Activated T-helper 1 cell treated with anti-CD3 and anti-CD28 coated beads, Interleukin-2, amount 50 U/mL, for 16 hours (primary cell): ENCODE measurements around the gene EP400.

Experiments used
- DNase-seq, 2 donors: peaks; one replicate each; pipeline ENCODE4 v3.0.0-alpha.2; 2020; ENCODE audit warnings: low read depth in 1 of 2, low spot score in 1 of 2

EP400 gene

DNA sequence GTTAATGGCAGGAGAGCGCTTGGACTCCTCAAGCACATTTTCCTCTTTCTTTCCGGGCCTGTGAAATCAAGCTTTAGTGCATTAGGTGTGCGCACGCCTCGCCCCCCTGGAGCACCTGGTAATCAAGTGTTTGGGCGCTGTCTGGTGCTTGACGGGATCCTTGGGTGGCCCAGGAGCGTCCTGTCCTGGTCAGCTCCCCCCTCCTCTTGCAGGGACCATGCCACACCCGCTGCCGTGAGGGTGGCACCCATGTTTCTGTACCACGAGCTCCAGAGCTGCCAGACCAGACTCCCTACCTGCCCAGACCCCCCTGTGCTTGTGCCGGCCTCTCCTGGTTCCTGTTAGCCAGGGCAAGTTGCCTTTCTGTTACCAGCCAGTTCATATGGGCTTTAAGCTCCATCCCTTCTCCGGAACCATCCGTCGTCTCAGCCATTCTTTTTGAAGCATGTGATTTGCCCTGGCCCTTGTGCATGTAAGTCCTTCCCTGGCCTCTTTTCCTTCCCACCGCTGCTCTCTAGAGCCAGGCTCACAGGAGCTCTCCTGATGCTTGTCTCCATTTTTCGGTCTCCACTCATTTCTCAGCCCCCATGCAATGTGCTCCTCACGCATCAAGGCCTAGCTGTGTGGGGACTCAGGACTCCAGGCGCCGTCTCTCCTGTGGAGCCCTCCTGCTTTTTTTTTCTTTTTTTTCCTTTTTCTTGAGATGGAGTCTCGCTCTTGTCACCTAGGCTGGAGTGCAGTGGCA, 66.1 kb downstream of the EP400 start:
- no peak for DNase-seq

DNA sequence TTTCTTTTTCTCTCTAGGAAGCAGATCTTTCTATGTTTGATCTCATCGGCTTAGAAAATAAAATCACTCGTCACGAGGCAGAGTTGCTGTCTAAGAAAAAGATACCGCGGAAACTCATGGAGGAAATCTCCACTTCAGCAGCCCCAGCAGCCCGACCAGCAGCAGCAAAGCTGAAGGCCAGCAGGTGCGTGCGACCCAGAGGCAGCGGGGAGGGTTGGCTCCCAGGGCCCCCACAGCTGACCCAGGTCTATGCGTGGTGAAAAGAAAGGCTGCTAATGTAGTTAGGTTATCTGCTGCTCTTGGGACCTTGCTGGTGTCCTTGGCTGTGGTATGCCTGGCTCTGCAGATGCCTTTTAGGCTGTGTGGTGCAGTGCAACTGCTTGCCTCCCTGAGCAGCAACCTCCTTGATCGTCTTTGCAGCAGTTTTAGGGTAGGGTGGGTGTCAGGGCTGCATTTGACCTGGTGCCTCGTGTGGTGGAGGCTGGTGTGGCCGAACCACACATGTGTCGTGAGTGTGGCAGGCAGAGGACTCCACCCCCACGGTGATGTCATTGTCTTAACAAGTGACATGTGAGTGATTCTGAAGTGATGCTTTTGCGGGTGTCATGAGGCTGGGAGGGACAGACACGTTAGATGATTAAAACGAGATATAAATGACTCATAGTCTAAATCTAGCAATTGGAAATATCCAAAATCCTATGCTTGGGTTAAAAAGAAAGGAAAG, 68.6 kb downstream of the EP400 start:
- DNase-seq, result no peak

DNA sequence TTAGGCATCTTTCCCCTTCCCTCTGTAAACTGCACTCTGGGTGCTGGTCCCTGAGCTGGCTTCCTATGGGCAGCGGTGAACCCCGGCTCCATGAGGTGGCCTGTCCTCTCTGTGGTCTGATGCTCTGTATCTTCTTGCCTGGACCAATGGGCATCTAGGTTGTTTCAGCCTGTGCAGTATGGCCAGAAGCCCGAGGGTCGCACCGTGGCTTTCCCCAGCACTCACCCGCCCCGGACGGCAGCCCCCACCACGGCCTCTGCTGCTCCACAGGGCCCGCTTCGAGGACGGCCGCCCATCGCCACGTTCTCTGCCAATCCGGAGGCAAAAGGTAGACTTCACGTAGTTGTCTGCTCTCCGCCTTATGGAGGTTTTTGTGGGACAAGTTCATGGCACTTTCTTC, 70.1 kb downstream of the EP400 start:
- DNase-seq, result no peak

DNA sequence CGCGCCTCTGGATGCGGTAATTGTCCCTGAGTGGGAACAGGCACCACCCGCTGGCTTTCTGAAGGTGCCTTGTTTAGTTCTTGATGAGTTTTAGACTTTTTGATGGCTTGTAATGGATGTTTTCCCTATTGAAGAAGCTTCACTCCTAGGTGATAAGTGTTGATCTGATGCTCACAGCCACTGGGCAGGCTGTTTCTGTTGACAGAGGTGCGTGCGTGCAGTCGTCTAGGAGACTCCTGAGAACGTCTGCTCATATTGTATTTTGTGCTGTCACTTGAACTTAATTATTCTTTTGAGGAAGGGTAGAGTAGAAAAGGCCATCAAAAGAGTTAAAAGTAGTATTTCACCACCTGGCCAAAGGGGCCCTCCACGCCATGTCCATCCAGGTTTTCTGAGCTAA, 70.5 kb downstream of the EP400 start:
- no peak for DNase-seq

DNA sequence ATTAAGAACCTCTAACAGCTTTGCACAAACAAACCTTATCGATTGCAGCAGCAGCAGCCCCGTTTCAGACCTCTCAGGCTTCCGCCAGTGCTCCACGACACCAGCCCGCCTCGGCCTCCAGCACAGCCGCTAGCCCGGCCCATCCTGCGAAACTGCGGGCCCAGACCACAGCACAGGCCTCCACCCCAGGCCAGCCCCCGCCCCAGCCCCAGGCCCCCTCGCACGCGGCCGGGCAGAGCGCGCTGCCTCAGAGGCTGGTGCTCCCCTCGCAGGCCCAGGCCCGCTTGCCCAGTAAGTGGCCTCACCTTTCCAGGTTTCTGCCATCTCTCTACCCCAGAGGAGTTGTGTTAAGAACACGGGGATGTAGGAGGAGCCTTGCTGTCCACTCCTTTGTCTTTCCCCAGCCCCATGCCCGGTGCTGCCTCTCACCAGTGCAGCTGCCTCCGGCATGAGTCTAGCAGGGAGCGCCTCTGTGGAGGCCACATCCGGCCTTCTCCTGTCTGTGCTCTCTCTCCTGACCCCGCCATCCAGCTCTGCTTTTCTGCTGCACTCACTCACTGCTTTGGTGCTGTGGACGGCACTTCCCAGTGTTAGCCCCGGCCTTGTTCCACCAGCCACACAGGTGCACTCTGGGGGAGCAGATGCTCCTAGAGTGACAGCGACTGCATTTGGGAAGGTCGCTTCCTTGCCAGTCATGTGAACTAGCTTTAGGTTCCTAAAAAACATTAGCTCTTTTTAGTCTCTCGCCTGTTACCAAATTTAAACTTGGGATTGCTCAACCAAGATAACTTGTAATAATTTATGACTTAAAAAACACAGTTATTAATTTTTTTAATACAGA, 71.5 kb downstream of the EP400 start:
- DNase-seq, result no peak

DNA sequence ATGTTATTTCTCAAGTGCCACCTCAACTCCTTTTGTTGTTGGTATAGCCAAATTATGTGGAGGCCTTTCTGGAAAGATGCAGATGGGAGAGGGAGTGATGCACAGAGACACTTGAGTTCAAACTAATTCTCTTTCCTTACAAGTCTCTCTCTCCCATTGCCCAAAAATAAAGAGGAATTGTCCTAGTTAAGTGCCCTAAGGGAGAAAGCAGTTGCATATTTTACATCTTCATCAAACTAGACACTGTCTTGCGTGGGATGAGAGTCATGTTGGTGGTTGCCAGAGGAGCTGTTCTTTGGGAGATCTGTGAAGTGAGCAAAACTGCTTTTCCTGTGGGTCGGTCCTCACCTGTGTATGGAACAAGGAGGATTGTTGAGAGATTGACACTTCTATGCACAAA, 72.2 kb downstream of the EP400 start:
- DNase-seq, result no peak

DNA sequence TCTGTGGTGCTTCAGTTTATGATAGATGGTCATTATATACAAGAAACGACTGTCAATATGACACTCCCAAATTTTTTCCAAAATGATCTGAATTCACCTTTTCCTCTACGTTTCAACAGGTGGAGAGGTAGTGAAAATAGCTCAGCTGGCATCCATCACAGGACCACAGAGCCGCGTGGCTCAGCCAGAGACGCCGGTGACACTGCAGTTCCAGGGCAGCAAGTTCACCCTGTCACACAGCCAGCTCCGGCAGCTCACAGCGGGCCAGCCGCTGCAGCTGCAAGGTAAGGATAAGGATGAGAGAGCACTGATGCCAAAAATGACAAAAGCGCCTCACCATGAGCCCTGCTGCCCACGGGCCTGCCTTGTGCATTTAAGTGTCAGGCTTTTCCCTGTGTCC, 73.9 kb downstream of the EP400 start:
- DNase-seq, result no peak

DNA sequence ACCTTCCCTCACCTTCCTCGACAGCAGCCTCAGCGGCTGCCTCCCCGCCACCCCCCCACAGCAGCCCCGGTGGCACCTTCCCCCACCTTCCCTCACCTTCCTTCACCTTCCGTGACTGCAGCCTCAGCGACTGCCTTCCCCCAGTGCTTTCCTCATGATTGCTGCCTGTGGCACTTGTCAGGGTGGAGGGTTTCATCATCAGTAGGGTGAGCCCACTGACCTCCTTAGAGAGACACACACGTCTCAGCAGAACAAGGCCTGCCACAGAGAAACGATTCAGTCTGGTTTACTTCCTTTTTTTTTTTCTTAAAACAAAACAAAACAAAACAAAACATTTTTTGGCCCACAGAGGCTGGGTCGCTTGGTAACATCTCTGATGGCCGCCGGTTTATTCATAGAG, 75.0 kb downstream of the EP400 start:
- DNase-seq, result no peak

DNA sequence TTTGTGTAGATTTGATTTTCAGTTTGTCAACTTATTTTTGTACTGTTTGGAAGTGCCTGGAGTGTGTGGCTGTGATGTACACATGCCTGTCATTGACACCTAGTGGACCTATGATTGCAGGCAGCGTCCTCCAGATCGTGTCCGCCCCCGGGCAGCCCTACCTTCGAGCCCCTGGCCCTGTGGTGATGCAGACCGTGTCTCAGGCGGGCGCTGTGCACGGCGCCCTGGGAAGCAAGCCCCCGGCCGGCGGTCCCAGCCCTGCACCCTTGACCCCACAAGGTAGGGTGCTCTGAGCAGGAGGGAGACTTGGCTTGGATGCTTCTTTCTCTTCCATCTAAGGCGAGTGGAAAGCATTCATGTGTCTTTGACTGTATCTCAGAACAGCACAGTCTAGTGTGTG, 75.8 kb downstream of the EP400 start:
- DNase-seq, result no peak

DNA sequence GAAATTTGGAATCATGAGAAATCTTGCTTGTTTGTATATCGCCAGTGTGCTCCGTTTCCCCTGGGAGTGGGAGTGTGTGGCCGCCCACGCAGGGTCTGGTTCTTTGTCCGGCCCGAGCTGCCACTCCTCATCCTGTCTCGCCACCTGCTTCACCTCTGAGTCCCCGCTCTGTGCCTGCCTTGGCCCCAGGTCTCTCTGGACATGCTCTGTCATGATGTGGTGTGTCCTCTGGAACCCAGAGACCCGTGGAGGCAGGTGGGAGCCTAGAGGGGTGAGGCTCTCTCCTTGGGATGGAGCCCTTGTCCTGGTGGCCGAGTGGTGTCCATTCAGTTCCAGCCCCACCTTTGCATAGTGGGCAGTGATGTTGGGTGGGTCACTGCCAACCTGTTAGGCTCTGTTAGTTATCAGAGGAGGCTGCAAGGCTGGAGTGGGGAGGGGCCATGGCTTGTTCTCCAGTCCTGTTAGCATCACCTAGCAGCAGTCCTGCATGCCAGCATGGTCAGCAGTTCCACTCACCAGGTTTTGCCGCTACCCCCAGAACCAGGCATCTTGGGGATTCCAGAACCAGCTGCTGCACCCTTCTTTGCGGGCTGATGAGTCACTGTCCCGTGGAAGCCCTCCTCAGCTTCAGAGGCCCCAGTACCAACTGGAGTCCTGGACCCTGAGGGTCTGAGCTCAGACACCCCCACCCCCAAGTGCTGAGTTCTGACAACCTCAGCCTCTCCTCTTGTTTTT, 76.5 kb downstream of the EP400 start:
- DNase-seq, result no peak

DNA sequence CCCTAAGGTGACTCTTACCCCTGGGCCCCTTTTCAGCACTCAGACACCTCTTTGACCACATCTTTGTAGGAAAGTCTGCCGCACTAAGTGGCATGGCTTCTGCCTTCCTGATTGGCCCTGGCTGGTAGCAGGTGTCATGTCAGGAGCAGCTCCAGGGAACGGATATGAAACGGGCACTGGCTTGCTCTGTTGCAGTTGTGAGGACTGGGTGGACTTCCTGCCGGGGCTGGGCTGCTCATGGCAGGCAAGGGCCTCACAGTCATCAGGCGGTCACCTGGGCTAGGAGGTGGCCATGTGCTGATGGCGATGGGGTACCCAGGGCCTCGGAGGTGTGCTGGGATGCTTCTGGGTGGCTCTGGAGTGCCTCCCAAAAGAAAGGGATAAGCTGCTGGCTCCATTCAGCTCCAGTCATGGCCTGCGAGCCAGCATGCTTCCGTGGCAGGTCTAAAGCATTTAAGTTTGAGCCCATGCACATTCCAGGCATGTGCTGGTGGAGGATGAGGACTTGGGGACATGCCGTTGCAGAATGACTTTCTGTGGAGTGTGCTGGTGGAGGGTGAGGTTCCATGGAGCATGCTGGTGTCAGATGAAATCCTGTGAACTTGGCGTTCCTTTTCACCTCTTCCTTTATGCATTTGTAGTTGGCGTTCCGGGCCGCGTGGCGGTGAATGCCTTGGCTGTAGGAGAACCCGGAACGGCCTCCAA, 77.2 kb downstream of the EP400 start:
- no peak for DNase-seq

DNA sequence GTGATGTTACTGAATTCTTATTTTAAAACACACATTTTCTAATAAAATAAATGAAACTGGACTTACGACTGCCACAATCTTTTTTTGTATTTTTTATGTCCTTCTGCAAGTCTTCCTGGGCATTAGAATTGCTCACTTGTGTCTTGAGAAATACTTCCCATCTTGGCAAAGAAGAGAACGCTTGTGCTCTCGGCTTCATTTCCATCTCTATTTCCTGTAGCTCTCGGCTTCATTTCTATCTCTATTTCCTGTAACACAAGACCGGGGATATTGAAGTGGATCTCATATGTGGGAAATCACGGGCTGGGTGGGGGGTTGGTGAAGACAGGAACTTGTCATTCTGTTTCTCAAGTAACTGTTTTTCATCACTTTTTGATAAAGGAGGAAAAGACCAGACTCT, 77.9 kb downstream of the EP400 start:
- no peak for DNase-seq

DNA sequence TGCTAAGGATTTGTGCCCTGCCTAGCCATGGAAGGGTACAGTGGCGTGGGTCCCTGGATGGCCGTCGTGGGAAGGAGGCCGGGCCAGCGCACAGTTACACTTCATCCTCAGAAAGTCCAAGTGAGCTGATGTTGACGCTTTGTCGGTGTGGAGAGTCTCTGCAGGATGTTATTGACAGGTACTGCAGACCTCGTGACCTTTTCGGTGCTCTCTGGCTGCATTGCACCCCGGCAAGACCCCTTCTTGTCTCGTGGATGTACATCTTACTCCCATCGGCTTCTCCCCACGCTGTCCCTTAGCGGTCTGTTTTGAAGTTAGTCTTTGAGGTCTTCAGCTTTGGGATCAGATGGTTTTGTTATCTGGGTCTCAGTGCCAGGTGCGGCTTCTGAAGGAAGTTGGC, 78.4 kb downstream of the EP400 start:
- no peak for DNase-seq

DNA sequence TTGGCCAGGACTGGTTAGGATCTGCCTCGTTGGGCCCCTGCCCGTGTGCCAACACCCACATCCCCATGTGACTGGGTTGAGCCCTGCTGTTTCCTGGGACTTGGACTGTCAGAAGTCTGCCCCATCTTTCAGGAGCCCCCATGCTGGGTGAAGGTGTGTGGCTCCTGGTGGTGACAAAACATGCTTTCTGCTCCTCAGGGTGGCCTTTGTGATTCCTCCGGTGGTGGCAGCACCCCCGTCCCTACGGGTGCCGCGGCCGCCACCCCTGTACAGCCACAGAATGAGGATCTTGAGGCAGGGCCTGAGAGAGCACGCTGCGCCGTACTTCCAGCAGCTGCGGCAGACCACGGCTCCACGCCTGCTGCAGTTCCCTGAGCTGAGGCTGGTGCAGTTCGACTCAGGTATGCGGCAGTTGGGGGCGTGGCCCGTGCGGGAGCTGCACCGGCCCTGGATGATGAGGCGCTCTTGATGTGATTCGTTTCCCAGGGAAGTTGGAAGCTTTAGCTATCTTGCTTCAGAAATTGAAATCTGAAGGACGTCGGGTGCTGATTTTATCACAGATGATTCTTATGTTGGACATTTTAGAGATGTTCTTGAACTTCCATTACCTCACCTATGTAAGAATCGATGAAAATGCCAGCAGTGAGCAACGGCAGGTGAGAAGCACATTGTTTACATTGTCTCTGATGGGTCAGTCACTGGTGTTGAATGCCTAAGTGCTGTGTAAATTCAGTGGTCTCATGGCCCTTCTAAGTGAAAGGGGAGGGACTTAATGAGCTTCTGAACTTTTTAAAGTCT, 80.0 kb downstream of the EP400 start:
- DNase-seq, result no peak

DNA sequence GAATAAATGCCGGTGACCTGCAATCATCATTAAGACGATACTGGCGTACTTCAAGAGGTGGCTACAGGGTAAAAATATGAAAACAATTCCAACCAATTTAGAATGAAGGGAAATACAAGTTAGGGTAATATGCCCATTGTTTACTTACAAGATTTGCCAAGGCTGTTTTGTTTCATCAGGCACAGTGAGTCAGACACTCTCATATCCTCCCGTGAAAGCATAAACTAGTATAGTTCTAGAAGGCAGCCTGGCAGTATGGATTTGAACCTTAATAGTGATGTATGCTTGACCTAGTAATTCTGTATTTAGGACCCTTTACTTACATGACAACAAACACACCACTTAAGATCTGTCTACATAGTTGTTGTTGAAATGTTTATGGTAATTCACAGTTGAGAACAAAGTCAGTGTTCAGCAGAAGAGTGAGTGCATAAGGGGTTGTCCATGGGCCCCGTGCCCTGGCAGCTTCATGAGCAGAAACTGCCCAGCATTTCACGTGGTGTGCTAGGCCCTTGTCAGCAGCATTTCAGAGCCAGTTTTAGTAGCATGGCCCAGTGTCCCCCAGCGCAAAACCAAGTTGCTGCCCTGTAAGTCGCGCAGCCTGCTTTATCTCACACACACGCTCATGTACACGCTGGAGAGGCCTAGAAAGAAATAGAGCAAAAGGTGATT, 80.8 kb downstream of the EP400 start:
- DNase-seq, result no peak

DNA sequence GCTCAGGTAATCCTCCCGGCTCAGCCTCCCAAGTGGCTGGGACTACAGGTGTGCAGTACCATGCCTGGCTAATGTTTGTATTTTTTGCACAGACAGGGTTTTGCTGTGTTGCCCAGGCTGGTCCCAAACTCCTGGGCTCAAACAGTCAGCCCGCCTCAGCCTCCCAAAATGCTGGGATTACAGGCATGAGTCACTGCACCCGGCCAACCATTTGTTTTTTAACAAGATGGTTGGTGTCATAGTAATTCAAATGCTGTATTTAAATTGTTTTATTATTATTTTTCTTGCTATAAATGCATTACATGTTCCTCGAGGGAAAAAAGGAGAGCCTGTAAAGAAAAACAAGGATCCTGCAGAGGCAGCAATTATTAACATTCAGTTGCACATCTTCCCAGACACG, 83.9 kb downstream of the EP400 start:
- DNase-seq, result no peak

DNA sequence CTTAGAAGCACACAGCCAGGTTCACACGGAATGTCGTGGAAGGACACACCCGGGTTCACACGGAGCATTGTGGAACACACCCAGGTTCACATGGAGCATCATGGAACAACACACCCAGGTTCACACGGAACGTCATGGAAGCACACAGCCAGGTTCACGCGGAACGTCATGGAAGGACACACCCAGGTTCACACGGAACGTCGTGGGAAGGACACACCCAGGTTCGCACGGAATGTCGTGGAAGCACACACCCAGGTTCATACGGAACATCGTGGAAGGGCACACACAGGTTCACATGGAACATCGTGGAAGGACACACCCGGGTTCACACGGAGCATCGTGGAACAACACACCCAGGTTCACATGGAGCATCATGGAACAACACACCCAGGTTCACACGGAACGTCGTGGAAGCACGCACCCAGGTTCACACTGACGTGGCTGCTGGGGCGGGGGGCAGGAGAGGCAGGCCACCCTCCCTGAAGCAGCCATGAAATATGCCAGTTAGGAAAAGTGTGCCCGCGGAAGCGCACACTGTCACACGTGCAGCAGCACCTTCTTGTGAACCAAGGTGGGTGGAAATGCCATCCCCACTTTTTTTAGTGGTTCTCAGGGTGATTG, 86.4 kb downstream of the EP400 start:
- no peak for DNase-seq

DNA sequence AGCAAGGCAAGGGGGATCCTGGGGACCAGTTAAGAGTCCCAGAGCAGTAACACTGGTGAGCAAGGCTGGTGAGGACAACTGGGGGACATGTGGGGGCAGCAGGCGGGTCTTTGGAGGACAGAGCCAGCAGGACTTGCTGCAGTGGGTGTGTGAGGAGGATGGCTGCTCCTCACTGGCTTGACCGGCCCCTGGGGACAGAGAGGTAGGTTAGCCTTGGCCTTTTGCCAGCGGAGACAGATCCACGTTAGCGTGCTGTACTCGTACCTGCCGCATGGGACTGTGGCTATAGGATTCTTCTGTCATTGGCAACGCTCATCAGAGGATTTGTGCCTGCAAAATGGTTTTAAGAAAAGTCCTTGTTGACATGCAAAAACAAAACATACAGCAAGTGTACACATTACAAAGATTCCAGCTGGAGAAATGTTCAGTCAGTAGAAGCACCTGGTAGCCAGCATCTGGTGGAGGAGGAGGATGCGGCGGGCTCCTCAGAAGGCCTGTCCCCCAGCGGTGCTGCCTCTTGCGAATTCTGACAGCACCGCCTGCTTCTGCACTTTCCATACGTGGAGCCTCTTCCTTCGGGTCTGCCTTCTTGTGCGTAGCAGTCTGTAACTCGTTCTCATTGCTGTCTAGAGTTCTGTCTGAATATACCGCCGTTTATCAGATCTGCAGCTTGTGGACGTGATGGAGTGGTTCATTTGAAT, 91.3 kb downstream of the EP400 start:
- no peak for DNase-seq
